Measurements from ENCODE around the gene MATK. TPM values are rescaled to one million over a fixed set of nuclear protein-coding genes. Genes with fewer than 3 reads are reported as not detected.
"Not testable (repeated sequence)": the region's sequence is repeated elsewhere in the genome, so short reads cannot be mapped to it uniquely, and the experiment has no call there.

The MATK gene
- total RNA-seq, 1 donor from 2014 or later = 0.43 TPM

DNA sequence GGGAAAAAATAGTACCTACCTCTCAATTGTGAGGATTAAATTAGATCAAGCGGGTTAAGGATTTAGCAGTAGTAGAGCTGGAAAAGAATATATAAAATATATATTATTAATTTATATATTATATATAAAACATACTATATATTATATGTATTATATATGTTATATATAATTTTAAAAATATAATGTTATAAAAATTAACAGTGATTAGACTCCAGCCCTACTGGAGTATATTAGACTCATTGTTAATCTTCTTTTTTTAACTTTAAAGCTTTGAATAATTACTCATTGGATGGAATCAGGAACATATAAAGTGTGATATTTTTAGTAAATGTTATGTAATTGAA is 24.1 kb downstream of the MATK start:
- DNase-seq (ENCODE audit: missing footprints) (no peak), ATAC-seq (no peak)
- intact Hi-C loops (cut with DNase I) = loop anchor here (5.0 to 10.0 kb wide), 3 partner anchors 60 to 225 kb away; partner anchors contain the start of gene EEF2

DNA sequence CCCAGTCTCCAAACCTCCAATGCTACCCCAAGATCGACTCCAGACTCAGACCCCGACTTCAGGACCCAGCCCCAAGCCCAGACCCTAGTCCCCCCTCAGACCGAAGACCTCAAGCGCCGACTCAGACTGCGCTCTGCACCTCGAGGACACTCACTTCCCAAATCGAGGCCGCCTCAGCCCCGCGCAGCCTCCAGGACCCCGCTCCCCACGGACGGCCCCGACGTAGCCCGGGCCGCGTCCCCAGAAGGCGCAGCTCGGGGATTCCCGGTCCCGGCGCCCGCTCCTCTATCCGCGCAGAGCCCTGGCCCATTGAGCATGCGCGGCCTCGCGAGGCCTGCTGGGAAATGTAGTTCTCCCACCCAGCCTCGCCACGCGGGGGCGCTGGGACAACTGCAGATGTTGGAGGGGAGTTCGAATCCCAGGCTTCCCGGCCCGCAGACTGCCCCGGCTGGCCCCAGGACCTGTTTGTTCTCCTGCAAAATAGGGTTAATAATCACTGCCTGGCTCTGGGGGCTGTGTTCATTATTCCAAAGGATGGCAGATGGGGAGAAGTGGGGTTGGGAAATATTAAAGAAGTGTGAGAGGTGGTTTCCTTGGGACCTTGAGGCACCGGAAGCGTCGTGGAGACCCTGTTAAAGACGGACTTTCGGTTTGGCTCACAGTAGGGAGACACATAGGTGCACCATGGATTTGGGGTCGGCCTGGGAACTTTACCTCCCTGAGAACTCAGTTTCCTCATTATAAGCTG is 24.6 kb downstream of the MATK start, which contains the start of gene APBA3:
TSS of gene APBA3 (minus strand) at position 311 of the 748 bp plus-strand sequence. CDS start 1,428 bp downstream, outside the sequence.
- DNase-seq (ENCODE audit: missing footprints) (peak; percentile 98), ATAC-seq (peak; percentile 58)
- intact Hi-C loops (cut with DNase I) = loop anchor here (5.0 to 10.0 kb wide), 3 partner anchors 61 to 226 kb away; partner anchors contain the start of gene EEF2

DNA sequence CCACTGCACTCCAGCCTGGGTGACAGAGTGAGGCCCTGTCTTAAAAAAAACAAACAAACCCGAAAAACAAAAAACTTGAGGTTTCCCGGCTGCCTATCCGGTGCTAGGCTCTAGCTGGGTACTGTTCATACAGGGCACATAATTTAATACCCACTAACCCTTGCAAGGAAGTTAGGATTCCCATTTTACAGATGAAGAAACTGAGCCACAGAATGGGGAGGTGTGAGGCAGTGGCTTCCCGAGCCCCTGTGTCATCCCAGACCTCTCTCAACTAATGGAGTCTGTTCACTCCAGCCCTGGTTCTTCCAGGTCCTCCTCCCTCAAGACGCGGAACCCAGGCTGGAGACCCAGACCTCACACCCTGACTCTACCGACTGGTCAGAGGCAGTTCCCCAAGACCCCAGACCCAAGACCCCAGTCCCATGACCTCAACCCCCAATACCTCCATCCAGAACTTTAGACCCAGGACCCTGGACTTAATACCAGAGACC is 25.3 kb downstream of the MATK start:
- ATAC-seq (no peak), DNase-seq (ENCODE audit: missing footprints) (no peak)
- intact Hi-C loops (cut with DNase I) = loop anchor here (5.0 to 10.0 kb wide), 3 partner anchors 61 to 226 kb away; partner anchors contain the start of gene EEF2

DNA sequence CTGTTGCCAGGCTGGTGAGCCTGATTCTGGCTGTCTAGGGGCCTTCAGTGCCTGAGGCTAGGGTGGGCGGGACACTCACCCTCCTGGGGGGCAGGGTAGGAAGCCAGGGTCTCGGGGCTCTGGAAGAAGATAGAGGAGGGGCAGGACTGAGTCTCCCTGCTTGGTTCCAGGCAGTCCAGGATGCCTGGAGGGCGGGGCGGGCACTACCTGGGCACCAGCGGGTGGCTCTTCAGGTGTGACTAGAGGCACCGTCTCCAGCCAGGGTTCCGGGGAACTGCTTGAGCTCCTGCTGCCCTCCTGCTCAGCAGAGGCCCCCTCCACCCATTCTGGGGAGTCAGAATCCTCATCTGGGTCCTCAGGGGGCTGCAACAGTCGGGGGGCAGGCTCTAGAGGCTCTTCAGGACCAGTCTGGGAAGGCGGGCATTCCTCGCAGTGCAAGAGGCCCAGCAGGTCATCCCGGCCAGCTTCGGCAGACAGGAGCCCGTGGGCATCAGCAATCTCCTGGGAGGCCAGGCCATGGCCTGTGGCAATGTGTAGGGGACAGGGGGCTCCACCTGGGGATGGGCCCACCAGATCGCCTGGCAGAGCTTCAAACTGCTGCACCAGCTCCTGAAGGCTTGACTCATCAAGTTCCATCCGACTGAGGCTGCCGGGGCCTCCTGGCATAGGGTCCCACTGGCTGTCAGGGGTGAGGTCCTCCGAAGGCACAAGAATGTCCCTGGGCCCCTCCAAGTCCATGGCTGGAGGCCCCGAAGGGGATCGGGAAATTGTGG is 26.5 kb downstream of the MATK start:
- intact Hi-C loops (cut with DNase I) = loop anchor here (5.0 to 10.0 kb wide), 3 partner anchors 63 to 228 kb away; partner anchors contain the start of gene EEF2
- no peak for ATAC-seq
- no peak for DNase-seq (ENCODE audit: missing footprints)

DNA sequence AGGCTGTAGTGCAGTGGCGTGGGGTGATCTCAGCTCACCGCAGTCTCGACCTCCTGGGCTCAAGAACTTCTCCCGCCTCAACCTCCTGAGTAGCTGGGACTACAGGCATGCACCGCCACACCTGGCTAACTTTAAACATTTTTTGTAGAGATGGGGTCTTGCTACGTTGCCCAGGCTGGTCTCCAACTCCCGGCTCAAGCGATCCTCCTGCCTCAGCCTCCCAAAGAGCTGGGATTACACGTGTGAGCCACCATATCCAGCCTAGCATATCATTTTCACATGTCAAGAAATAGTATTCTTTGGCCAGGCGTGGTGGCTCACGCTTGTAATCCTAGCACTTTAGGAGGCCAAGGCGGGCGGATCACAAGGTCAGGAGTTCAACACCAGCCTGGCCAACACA is 27.9 kb downstream of the MATK start:
- ATAC-seq; intact Hi-C loops (cut with DNase I); DNase-seq (ENCODE audit: missing footprints): not testable (repeated sequence)

DNA sequence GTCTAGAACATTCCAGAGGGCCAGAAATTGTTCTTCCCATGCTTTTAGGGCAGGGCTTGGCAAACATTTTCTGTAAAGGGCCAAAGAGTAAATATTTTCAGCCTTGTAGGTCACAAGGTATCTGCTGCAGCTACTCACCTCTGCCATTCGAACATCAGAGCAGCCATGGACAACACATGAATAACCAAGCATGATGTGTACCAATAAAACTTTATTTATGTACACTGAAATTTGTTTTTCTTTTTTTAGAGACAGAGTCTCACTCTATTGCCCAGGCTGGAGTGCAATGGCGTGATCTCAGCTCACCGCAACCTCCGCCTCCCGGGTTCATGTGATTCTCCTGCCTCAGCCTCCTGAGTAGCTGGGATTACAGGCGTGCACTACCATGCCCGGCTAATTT is 28.5 kb downstream of the MATK start:
- DNase-seq (ENCODE audit: missing footprints); ATAC-seq; intact Hi-C loops (cut with DNase I): not testable (repeated sequence)

DNA sequence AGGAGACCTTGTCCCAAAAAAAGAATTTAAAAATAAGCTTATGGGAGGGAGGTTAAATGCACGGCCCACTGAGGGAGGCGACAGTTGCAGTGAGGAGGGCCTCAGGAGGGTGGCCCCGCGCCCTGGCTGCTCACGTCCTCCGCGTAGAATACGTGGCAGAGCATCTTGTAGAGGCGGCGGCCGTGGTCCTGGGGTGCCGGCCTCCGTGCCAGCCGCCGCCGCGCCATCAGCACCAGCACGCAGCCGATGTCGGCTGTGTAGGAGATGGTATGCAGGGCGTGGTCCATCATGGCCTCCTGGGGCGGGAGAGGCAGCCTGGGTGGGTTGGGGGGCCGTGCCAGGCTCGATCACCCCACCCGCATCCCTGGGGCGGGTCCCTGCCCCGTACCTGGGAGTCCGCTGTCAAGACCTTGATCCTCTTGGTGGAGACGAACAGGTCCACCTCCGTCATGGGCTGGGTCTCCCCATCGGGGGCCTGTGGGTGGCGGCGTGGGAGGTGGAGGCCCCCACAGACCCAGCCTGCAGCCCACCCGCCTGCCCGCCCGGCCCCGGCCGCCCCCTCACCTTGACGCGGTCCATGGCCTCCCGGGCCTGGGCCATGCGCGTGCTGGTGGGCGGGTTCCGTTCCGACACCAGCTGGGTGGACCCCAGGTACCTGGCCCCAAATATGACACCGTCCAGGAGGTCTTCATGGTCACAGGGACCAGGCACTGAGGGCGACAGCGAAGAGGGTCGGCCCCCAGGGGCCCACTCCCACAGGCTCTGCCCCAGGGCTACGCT is 32.4 kb downstream of the MATK start:
- DNase-seq (ENCODE audit: missing footprints) (no peak), ATAC-seq (no peak)
- intact Hi-C loops (cut with DNase I) = no loop called here

DNA sequence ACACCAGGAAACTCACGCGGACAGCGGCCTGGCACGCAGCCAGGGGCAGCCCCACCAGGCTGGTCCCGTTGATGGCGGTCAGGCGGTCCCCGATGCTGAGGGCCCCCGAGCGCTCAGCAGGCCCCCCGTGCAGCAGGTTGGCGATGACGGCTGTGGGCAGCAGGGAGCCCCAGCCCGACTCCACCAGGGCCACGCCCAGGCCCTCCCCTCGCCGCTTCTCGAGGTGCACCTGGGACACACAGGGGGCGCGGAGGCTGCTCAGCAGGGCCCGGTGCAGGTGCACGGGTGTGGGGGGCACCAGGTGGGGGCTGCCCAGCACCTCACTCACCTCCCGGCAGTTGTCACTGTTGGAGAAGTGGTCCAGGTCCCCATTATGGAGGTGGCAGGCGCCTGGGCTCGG is 33.7 kb downstream of the MATK start:
- DNase-seq (ENCODE audit: missing footprints) = no peak
- intact Hi-C loops (cut with DNase I) = no loop called here
- ATAC-seq = no peak

DNA sequence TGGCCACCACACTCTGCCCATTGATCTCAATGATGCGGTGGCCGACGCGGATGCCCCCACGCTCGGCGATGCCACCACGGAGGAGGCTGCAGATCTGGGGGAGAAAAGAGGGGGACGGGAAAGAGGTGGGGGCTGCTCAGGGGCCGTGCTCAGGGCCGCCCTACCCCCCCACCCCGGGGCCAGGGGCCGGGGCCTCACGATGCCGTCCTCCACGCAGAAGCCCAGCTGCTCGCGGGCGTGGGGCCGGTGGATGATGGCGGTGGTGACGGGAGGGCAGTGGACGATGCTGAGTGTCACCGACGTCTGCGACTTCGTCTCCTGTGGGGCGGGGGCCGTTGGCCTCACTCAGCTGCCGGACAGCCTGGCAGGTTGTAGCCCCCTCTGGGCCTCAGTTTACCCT is 34.9 kb downstream of the MATK start:
- no peak for DNase-seq (ENCODE audit: missing footprints)
- intact Hi-C loops (cut with DNase I) = no loop called here
- no peak for ATAC-seq

DNA sequence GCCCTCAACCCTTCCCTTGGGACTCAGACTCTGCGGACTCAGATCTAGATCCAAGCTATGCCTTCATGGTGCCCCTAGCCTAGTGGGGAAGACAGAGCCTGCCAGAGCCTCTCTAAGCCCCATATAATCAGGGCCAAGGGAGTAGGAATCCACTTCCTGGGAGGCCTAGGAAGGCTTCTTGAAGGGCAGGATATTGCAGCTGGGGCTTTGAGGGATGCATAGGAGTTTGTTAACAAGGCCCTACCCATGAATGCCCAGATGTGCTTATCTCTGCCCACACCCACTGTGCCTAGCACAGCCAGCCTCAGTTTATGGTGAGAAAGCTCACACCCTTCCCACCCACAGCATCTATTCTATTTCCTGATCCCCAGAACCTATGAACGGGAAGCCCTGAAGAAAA is 36.0 kb downstream of the MATK start:
- intact Hi-C loops (cut with DNase I) = no loop called here
- no peak for DNase-seq (ENCODE audit: missing footprints)

DNA sequence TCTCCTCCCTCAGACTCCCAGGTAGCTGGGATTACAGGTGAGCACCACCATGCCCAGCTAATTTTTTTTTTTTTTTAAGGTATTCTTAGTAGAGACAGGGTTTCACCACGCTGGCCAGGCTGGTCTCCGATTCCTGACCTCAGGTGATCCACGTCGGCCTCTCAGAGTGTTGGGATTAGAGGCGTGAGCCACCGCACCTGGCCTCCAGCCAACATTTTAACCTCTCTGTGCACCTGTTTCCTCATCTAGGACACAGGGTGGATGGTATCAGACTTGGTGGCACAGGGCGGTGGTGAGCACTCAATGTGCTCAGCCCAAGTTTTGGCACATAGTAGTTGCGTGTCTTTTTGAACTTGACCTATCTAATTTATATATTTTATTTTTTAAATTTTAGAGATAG is 37.2 kb downstream of the MATK start:
- intact Hi-C loops (cut with DNase I) = no loop called here
- ATAC-seq = no peak
- DNase-seq (ENCODE audit: missing footprints) = no peak

More for the DNA sequence above, 36.0 kb downstream of the MATK start:
- no peak for ATAC-seq

DNA sequence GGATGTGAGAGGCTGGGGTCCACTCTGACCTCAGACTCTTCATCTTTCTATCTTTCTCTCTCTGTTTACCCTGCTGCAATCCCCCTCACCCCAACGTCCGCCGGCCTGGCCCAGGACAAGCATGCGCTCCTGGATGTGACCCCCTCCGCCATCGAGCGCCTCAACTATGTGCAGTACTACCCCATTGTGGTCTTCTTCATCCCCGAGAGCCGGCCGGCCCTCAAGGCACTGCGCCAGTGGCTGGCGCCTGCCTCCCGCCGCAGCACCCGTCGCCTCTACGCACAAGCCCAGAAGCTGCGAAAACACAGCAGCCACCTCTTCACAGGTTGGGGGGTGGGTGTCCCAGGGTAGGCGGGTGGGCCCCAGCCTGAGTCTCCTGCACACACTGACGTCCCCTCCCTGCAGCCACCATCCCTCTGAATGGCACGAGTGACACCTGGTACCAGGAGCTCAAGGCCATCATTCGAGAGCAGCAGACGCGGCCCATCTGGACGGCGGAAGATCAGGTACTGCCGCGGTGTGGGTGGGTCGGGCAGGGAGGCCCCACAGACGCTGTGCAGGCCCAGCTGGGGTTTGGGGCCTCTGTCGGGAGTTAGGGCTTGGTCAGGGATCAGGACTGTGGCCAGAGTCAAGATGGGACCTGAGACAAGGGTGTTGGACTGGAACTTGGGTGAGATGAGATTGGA is 39.7 kb downstream of the MATK start:
- DNase-seq (ENCODE audit: missing footprints) (no peak), ATAC-seq (no peak)
- intact Hi-C loops (cut with DNase I) = no loop called here

DNA sequence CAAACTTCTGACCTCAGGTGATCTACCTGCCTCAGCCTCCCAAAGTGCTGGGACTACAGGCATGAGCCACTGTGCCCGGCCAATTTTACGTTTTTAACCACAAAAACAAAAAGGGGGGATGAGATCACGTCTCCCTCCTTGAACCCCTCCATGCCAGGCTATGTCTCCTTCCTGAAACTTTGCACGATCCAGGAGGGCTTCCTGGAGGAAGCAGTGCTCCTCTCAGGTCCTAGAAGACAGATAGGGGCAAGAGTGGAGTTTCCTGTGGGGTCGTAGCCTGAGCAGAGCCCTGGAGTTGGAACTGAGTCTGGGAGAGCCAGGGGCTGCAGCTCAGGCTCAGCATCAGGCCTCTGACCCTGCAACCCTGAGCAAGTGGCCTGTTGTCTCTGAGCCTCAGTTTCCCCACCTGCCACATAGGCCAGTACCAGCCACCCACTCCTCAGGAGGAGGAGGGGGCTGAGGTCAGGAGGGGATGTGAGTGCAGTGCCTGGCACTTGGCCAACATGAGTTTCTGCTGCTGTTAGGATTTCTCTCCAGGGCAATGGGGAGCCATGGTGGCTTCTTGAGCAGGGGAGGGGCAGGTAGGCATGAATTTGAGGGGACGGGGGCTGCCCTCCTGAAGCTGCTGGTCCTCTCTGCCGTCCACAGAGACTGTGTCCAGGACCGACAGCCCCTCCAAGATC is 40.7 kb downstream of the MATK start:
- intact Hi-C loops (cut with DNase I) = no loop called here
- ATAC-seq (no peak), DNase-seq (ENCODE audit: missing footprints) (no peak)

DNA sequence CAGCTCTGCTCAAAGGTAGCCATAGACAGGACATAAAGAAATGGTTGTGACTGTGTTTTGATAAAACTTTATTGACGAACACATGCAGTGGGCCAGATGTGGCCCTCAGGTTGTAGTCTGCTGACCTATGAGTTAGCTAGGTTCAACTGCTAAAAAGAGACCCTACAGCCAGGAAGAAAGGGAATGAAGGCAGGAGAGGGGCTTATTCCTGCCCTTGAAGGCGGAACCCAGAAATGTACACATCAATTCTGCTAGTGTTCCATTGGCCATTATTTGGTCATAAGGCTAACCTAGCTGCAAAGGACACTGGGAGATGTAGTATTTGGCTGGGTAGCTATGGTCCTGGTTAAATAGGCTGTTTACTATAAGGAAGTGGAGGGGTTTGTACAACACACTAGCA is 42.7 kb downstream of the MATK start:
- intact Hi-C loops (cut with DNase I) = no loop called here
- DNase-seq (ENCODE audit: missing footprints) (no peak), ATAC-seq (no peak)

DNA sequence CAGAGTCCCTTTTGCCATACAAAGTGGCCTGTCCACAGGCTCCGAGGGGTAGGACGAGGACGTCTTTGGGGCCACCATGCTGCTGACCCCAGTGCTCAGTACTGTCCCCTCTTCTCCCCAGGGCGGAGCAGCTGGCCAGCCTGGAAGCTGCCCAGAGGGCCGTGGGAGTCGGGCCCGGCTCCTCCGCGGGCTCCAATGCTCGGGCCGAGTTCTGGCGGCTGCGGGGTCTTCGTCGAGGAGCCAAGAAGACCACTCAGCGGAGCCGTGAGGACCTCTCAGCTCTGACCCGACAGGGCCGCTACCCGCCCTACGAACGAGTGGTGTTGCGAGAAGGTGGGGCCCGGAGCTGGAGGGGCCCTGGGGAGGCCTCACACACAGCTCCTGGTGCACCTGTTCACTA is 45.8 kb downstream of the MATK start:
- intact Hi-C loops (cut with DNase I) = no loop called here
- no peak for ATAC-seq
- DNase-seq (ENCODE audit: missing footprints) = no peak

DNA sequence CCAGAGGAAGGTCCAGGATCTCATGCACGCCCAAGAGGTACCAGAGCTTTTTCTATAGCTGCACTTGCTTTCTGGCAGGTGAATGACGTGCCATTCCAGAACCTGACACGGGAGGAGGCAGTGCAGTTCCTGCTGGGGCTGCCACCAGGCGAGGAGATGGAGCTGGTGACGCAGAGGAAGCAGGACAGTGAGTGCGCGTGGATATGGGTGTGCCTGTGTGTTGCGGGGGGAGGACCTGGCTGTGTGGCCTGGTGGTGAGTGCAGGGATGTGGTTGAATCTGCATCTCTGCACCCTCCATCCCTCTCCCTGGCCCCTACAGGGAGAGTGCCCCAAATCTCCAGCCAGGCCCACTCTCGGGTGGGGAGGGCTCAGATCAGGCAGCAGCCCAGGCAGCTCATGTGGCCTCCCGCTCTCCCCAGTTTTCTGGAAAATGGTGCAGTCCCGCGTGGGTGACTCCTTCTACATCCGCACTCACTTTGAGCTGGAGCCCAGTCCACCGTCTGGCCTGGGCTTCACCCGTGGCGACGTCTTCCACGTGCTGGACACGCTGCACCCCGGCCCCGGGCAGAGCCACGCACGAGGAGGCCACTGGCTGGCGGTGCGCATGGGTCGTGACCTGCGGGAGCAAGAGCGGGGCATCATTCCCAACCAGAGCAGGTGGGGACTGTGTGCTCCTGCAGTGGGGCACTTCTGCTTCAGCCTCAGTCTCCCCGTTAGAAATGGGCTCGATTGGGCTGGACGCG is 47.5 kb downstream of the MATK start:
- no peak for ATAC-seq
- intact Hi-C loops (cut with DNase I) = no loop called here
- no peak for DNase-seq (ENCODE audit: missing footprints)

DNA sequence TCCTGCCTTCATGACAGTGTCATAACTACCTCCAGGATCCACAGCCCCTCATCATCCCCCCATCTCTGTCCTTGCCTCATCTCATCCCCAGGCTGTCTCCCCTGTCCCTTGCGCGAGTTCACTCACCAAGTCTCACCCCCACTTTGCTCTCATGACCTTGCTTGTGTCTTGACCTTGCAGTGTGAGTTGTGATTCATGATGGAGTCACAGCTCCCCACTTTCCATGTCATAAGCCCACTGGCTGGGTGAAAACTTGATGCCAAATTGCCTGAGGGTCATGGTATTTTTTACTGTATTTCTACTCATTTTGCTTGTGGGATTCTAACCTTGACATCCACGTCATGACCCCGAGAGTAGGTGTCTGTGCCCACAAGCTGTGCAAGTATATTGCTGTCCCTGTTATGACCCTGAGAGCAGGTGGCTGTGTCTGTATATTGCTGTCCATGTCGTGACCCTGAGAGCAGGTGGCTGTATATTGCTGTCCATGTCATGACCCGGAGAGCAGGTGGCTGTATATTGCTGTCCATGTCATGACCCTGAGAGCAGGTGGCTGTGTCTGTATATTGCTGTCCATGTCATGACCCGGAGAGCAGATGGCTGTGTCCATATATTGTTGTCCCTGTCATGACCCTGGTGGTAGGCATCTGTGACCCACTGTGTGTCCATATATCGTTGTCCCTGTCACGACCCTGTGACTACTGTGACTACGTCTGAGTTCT is 48.5 kb downstream of the MATK start:
- ATAC-seq (no peak), DNase-seq (ENCODE audit: missing footprints) (no peak)
- intact Hi-C loops (cut with DNase I) = no loop called here

All from Right ventricle myocardium inferior (tissue), 1 donor.